GM12878 (cell line): ENCODE data around the gene TANK. TPM values are rescaled to one million over a fixed set of nuclear protein-coding genes. Genes with fewer than 3 reads are reported as not detected.

Source experiments
- ATF3 ChIP-seq: IDR thresholded peaks from 2 replicates; pipeline ENCODE4 v1.6.1; 2011; ENCODE audit warnings: low read depth, mild to moderate bottlenecking, low read length, moderate library complexity, borderline replicate concordance; ENCODE audit errors: extremely low read depth
- CEBPZ ChIP-seq: fragments of 150-350 bp; IDR thresholded peaks from 2 replicates; pipeline ENCODE4 v1.6.1; 2016; ENCODE audit warnings: low read depth, low read length
- CHD4 ChIP-seq: fragments of 200-600 bp; sonication (generic); IDR thresholded peaks from 2 replicates; pipeline ENCODE4 v1.6.1; 2016; ENCODE audit warnings: mild to moderate bottlenecking
- EED ChIP-seq: sonication (generic); IDR thresholded peaks from 2 replicates; pipeline ENCODE4 v1.6.1; 2016; ENCODE audit warnings: antibody characterized with exemption, low read depth
- HCFC1 ChIP-seq: fragments of 150-350 bp; IDR thresholded peaks from 2 replicates; pipeline ENCODE4 v1.6.1; 2014; ENCODE audit warnings: low read length
- IKZF1 ChIP-seq: fragments of 450-650 bp; conservative IDR thresholded peaks from 2 replicates; pipeline ENCODE4 v1.6.1; 2017; ENCODE audit warnings: antibody characterized with exemption, mild to moderate bottlenecking
- IRF4 ChIP-seq: IDR thresholded peaks from 2 replicates; pipeline ENCODE4 v1.6.1; 2011; ENCODE audit warnings: low read depth, low read length
- IRF5 ChIP-seq: fragments of 450-650 bp; IDR thresholded peaks from 2 replicates; pipeline ENCODE4 v1.6.1; 2017; ENCODE audit warnings: borderline replicate concordance
- KDM1A ChIP-seq: fragments of 200-600 bp; sonication (generic); IDR thresholded peaks from 2 replicates; pipeline ENCODE4 v1.6.1; 2016; ENCODE audit warnings: borderline replicate concordance
- MAX ChIP-seq: IDR thresholded peaks from 2 replicates; pipeline ENCODE4 v1.6.1; 2012; ENCODE audit warnings: low read depth, low read length, improper control_type of control experiment
- MTA2 ChIP-seq: fragments of 450-650 bp; IDR thresholded peaks from 2 replicates; pipeline ENCODE4 v1.6.1; 2016; ENCODE audit warnings: low read depth, mild to moderate bottlenecking, moderate library complexity
- MXI1 ChIP-seq: fragments of 150-350 bp; IDR thresholded peaks from 2 replicates; pipeline ENCODE4 v1.6.1; 2011; ENCODE audit warnings: low read depth, mild to moderate bottlenecking, inconsistent platforms, low read length, improper control_type of control experiment
- NFIC ChIP-seq: IDR thresholded peaks from 2 replicates; pipeline ENCODE4 v1.6.1; 2012; ENCODE audit warnings: low read depth, mild to moderate bottlenecking, inconsistent platforms, low read length, moderate library complexity
- NFYB ChIP-seq: IDR thresholded peaks from 2 replicates; pipeline ENCODE4 v1.6.1; 2011; ENCODE audit warnings: low read depth, mild to moderate bottlenecking, low read length, improper control_type of control experiment, moderate library complexity; ENCODE audit not compliant: insufficient read depth
- RAD21 ChIP-seq: IDR thresholded peaks from 2 replicates; pipeline ENCODE4 v1.6.1; 2011; ENCODE audit warnings: mild to moderate bottlenecking, low read depth, low read length, moderate library complexity; ENCODE audit not compliant: insufficient read depth
- SMC3 ChIP-seq: IDR thresholded peaks from 2 replicates; pipeline ENCODE4 v1.6.1; 2011; ENCODE audit warnings: low read length, improper control_type of control experiment, borderline replicate concordance
- STAT3 ChIP-seq: IDR thresholded peaks from 2 replicates; pipeline ENCODE4 v1.6.1; 2011; ENCODE audit warnings: low read depth, low read length, improper control_type of control experiment
- TCF7 ChIP-seq: IDR thresholded peaks from 2 replicates; pipeline ENCODE4 v1.6.1; 2014; ENCODE audit warnings: antibody characterized with exemption, borderline replicate concordance
- YBX1 ChIP-seq: fragments of 450-650 bp; IDR thresholded peaks from 2 replicates; pipeline ENCODE4 v1.6.1; 2016; ENCODE audit warnings: antibody characterized with exemption
- ZNF217 ChIP-seq: fragments of 450-650 bp; IDR thresholded peaks from 2 replicates; pipeline ENCODE4 v1.6.1; 2017; ENCODE audit warnings: antibody characterized with exemption, mild to moderate bottlenecking
- ZNF622 ChIP-seq: fragments of 450-650 bp; IDR thresholded peaks from 2 replicates; pipeline ENCODE4 v1.6.1; 2017; ENCODE audit warnings: mild to moderate bottlenecking, inconsistent platforms
- polyA plus RNA-seq, 11 experiments: library from polyadenylated mRNA; depleted of rRNA in 4 of 11; unstranded in 6 of 11; stranded (reverse) in 5 of 11; fragments of >200 nt; fragmentation: Nextera tagmentation in 4 of 11; fragmentation: Illumina TruSeq in 1 of 11; extraction: Ambion mirVana in 4 of 11; extraction: Trizol in 1 of 11; gene quantifications; 1 replicate in 1 of 11; 2 replicates in 10 of 11; pipeline versions ENCODE4 v1.2.1 to v1.2.3, GENCODE V29; 2011 to 2016; ENCODE audit warnings: inconsistent platforms in 2 of 11, missing spikeins in 2 of 11, low read depth in 1 of 11
- total RNA-seq, 4 experiments: library from RNA; depleted of rRNA in 3 of 4; stranded (reverse); fragments of >200 nt in 3 of 4; fragmentation: Illumina TruSeq in 1 of 4; extraction: Trizol in 1 of 4; gene quantifications; 2 replicates each; pipeline versions ENCODE4 v1.2.1 to v1.2.3, GENCODE V29; 2013 to 2021
- TF ChIP-seq, protein P1 (sequence below): fragments of 450-650 bp; IDR thresholded peaks from 2 replicates; pipeline ENCODE4 v1.6.1; 2016; ENCODE audit warnings: mild to moderate bottlenecking
- TF ChIP-seq, protein P2 (sequence below): IDR thresholded peaks from 2 replicates; pipeline ENCODE4 v1.6.1; 2011; ENCODE audit warnings: low read depth, low read length, improper control_type of control experiment, borderline replicate concordance
- TF ChIP-seq, protein P3 (sequence below): IDR thresholded peaks from 2 replicates; pipeline ENCODE4 v1.6.1; 2012; ENCODE audit warnings: low read depth, low read length, improper control_type of control experiment

TANK gene
- total and polyA plus RNA-seq, 10 of the 15 experiments (the other 5 are each of a cell fraction or from before 2014, with no cell fraction given) = 48.6 to 127 (median 103) TPM

GRCh38 chr2:161163440-161163839 lies 3.2 kb downstream of the TANK start (continued):
- TF ChIP-seq CEBPZ (no peak), SMC3 (no peak), STAT3 (no peak), IKZF1 (peak; percentile 62), MTA2 (0 out of 2 replicates have a peak, but pooled peaks have one; percentile 12), TCF7 (no peak), YBX1 (no peak), KDM1A (no peak), MAX (no peak), CHD4 (no peak), ATF3 (no peak), RAD21 (no peak), EED (peak; percentile 25; the same call in 1 of the 2 replicates), IRF4 (no peak), HCFC1 (no peak), IRF5 (no peak), MXI1 (no peak), ZNF622 (no peak), NFYB (no peak), ZNF217 (0 out of 2 replicates have a peak, but pooled peaks have one; percentile 64), NFIC (peak; percentile 29; the same call in 1 of the 2 replicates)
- TF ChIP-seq, protein P1, sequence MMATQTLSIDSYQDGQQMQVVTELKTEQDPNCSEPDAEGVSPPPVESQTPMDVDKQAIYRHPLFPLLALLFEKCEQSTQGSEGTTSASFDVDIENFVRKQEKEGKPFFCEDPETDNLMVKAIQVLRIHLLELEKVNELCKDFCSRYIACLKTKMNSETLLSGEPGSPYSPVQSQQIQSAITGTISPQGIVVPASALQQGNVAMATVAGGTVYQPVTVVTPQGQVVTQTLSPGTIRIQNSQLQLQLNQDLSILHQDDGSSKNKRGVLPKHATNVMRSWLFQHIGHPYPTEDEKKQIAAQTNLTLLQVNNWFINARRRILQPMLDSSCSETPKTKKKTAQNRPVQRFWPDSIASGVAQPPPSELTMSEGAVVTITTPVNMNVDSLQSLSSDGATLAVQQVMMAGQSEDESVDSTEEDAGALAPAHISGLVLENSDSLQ = no peak
- TF ChIP-seq, protein P2, sequence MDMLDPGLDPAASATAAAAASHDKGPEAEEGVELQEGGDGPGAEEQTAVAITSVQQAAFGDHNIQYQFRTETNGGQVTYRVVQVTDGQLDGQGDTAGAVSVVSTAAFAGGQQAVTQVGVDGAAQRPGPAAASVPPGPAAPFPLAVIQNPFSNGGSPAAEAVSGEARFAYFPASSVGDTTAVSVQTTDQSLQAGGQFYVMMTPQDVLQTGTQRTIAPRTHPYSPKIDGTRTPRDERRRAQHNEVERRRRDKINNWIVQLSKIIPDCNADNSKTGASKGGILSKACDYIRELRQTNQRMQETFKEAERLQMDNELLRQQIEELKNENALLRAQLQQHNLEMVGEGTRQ = no peak
- TF ChIP-seq, protein P3, sequence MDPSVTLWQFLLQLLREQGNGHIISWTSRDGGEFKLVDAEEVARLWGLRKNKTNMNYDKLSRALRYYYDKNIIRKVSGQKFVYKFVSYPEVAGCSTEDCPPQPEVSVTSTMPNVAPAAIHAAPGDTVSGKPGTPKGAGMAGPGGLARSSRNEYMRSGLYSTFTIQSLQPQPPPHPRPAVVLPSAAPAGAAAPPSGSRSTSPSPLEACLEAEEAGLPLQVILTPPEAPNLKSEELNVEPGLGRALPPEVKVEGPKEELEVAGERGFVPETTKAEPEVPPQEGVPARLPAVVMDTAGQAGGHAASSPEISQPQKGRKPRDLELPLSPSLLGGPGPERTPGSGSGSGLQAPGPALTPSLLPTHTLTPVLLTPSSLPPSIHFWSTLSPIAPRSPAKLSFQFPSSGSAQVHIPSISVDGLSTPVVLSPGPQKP = no peak
